GM18907 (cell line): ENCODE results near the gene NFASC.

ENCODE experiments used
- ATAC-seq: cut with Tn5 transposase; IDR thresholded peaks from one replicate; pipeline ENCODE4 v1.9.1; 2021; ENCODE audit warnings: mild to moderate bottlenecking, moderate library complexity; ENCODE audit not compliant: unreplicated experiment

The NFASC gene

DNA sequence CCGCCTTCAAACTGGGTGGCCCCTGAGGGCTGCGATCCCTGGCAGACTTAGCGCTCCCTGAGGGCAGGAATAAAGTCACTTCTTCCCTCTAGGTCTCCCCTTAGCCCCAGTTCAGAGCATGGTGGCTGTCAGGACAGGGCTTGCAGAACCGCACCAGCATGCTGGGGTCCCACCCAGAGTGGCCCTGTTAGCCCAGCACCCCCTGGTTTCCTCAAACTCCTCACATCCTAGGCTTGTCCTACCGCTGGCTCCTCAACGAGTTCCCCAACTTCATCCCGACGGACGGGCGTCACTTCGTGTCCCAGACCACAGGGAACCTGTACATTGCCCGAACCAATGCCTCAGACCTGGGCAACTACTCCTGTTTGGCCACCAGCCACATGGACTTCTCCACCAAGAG is 188.2 kb downstream of the NFASC start:
- ATAC-seq: no peak

GRCh38 chr1:205059660-205060059 is 189.0 kb downstream of the NFASC start:
- no peak for ATAC-seq

- ATAC-seq: no peak
These were observed 190.1 kb downstream of the NFASC start for GRCh38 chr1:205060746-205061145.

- no peak for ATAC-seq
These were observed 190.6 kb downstream of the NFASC start for GRCh38 chr1:205061227-205061626.

DNA sequence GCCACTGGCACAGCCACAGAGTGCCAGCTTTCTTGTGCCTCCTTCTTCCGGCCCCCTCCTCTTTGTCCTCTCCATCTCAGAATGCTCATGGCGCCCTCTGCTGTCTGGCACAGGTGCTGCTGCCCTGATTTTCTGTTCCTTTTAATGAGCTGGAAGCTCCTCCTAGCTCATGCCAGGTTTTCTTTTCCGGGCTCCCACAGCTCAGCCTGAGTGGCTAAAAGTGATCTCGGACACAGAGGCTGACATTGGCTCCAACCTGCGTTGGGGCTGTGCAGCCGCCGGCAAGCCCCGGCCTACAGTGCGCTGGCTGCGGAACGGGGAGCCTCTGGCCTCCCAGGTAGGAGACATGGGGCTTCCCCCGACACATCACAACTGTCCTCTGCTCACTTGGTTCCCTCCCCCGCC is 191.0 kb downstream of the NFASC start:
- no peak for ATAC-seq

DNA sequence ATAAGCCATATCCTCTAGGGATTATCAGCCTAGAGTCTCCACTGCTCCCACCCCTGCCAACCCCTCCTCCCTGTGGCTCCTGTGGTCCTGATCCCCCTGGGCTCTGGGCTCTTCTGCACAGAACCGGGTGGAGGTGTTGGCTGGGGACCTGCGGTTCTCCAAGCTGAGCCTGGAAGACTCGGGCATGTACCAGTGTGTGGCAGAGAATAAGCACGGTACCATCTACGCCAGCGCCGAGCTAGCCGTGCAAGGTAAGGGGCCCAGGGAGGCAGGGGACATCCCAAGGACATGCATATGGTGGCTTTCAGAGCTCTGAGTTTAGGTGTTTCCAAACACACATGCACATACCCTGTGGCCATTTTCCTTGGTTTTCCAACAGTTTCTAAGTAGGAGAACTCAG is 191.7 kb downstream of the NFASC start:
- no peak for ATAC-seq

GRCh38 chr1:205062895-205063294 is 192.2 kb downstream of the NFASC start:
- no peak for ATAC-seq

DNA sequence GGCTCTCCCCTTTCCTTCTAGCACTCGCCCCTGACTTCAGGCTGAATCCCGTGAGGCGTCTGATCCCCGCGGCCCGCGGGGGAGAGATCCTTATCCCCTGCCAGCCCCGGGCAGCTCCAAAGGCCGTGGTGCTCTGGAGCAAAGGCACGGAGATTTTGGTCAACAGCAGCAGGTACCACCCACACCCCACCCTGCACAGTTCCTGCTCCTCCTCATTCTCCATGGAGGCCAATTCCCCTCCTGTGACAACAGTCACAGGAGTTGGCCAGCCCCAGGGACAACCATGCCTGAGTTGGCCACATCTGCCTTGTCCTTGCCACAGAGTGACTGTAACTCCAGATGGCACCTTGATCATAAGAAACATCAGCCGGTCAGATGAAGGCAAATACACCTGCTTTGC is 193.6 kb downstream of the NFASC start:
- no peak for ATAC-seq

DNA sequence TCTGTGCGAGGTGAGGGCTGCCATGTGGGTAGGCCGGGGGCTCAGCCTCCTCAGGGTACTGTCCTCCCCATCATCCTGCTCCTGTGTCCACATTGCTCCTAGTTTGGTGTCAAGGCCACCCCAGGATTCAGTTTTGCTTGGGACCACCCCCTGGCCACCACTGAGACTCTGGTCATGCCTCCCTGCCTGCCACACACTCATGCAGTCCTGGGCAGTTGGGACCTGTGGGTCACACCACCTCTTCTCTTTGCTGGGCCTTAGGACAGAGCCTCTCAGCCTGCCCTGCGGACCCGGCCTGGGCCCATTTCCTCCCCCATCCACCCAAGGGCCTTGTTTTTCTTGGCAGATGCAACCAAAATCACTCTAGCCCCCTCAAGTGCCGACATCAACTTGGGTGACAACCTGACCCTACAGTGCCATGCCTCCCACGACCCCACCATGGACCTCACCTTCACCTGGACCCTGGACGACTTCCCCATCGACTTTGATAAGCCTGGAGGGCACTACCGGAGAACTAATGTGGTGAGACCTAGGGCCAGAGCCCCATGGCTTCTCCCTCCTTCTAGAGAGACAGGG is 194.2 kb downstream of the NFASC start:
- ATAC-seq: no peak

- ATAC-seq: no peak
These were observed 195.0 kb downstream of the NFASC start for GRCh38 chr1:205065666-205066065.

- no peak for ATAC-seq
These were observed 195.6 kb downstream of the NFASC start for GRCh38 chr1:205066141-205066818.

GRCh38 chr1:205067031-205067430 is 196.4 kb downstream of the NFASC start:
- ATAC-seq: no peak

- ATAC-seq: no peak
These were observed 197.3 kb downstream of the NFASC start for GRCh38 chr1:205068001-205068400.

DNA sequence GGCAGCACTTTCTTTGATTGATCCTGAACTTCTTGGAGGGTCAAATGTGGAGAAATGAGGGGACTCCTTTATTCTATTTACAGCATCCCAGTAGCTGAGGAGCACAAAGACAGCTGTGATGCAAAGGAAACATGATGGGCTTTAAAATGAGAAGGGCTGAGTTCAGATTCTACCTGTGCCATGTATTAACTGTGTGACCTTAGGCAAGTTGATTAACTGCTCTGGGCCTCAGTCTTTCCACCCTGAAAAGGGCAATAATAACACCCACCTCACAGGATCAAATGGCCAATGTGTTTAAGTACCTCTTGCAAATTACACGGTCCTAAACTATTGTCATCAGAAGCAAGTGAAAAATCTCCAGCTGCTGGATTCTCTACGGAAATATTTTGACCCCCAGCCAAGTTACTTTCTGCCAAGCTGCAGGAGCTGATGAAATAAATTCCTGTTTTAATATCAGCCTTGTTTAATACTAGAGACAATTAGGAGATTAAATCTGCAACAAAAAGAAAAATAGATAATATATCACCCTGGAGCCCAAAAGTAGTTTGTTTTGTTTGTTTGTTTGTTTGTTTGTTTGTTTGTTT is 197.9 kb downstream of the NFASC start:
- no peak for ATAC-seq

- ATAC-seq: no peak
These were observed 198.9 kb downstream of the NFASC start for GRCh38 chr1:205069371-205070125.

DNA sequence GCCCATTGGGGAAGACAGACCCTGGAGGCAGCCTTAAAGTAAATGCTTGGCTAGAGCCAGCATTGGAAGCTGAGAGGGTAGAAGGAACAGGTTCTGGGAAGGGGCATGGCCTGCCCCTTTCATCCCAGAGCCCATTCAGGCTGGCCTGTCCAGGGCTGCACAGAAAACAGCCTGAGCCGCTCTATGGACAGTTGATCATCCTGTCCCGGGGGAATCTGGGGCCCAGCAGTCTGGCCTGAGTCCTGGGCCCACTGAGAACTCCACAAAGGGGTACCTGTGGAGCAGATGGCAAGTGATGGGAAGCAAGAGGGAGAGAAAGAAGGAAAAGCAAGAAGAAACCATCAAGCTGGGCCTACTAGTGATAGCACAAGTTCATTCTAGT is 200.4 kb downstream of the NFASC start:
- ATAC-seq: no peak

DNA sequence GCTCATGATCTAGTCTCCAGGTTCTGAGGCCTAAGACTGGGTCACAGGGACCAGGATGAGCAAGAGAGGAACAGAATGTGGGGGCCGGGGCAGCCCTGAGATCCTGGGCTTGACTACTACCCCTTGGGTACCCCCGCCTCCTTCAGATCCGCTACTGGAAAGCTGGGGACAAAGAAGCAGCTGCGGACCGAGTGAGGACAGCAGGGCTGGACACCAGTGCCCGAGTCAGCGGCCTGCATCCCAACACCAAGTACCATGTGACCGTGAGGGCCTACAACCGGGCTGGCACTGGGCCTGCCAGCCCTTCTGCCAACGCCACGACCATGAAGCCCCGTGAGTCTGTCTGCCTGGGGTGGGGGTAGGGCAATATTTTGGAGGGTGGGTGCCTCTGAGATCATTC is 201.1 kb downstream of the NFASC start:
- no peak for ATAC-seq

- no peak for ATAC-seq
These were observed 201.6 kb downstream of the NFASC start for GRCh38 chr1:205072286-205072685.
